HepG2 (cell line): ENCODE results near the gene SND1. TPM values are rescaled to one million over a fixed set of nuclear protein-coding genes. Genes with fewer than 3 reads are reported as not detected.
A peak's percentile ranks its signal among the peaks of the same experiment; 100 is the strongest.

Experiments used
- ATAC-seq: fragments of 200-7000 bp; cut with Tn5 transposase; 3 replicates; pipeline ENCODE4 v1.9.1; 2020; ENCODE audit warnings: mild to moderate bottlenecking, moderate library complexity
- BruUV-seq: library from RNA; stranded (reverse); fragments of 400-500 nt; replicated peaks from 2 replicates; lab custom pipeline; 2021; lab: Mats Ljungman, UMichigan
- CTCF ChIA-PET: fragments of 300-600 bp; formaldehyde crosslinking; extraction: SDS; loops from one replicate; lab custom pipeline; 2021; ENCODE audit warnings: low total read pairs, inconsistent platforms, low intra/inter-chr PET ratio; lab: Yijun Ruan, JAX
- POLR2A ChIA-PET: fragments of 350-600 bp; sonication (Branson Sonifier 250); formaldehyde crosslinking; loops from one replicate; lab custom pipeline; 2020; ENCODE audit warnings: antibody characterized with exemption, inconsistent platforms; lab: Yijun Ruan, JAX
- DNase-seq: peaks from one replicate; pipeline ENCODE4 v3.0.0-alpha.2; 2015; ENCODE audit warnings: low spot score
- FAIRE-seq: peaks from 3 replicates; lab custom pipeline; 2011; peaks lifted over from hg19 to GRCh38; lab: Jason Lieb, UNC
- H2AFZ ChIP-seq: one replicate; pipeline ENCODE4 v1.6.1; 2011; ENCODE audit warnings: low read length, inconsistent platforms
- H3K27ac ChIP-seq: fragments of 300-600 bp; 3 replicates; pipeline ENCODE4 v1.8.0; 2011; ENCODE audit warnings: mixed run types, mild to moderate bottlenecking, mixed read lengths, low read length, inconsistent platforms; ENCODE audit not compliant: insufficient read depth; ENCODE audit errors: extremely low read length
- H3K27me3 ChIP-seq, 2 experiments: fragments of 200-600 bp in 1 of 2; 2 replicates in 1 of 2; 3 replicates in 1 of 2; pipeline versions ENCODE4 v1.6.0 to v1.8.0; 2011; ENCODE audit warnings: low read length in 2 of 2, mild to moderate bottlenecking in 2 of 2, moderate library complexity in 2 of 2, inconsistent platforms in 1 of 2; ENCODE audit not compliant: insufficient read depth in 2 of 2, control insufficient read depth in 1 of 2
- H3K36me3 ChIP-seq, 2 experiments: fragments of 200-600 bp in 1 of 2; replicated peaks in 1 of 2; 2 replicates in 1 of 2; 3 replicates in 1 of 2; pipeline versions ENCODE4 v1.5.1 to v1.8.0; 2011; ENCODE audit warnings: low read length in 2 of 2, inconsistent platforms in 1 of 2; ENCODE audit not compliant: insufficient read depth in 2 of 2, control insufficient read depth in 1 of 2
- H3K4me1 ChIP-seq: 2 replicates; pipeline ENCODE4 v1.5.1; 2012; ENCODE audit warnings: low read length, inconsistent platforms; ENCODE audit not compliant: insufficient read depth
- H3K4me2 ChIP-seq: 2 replicates; pipeline ENCODE4 v1.6.0; 2011; ENCODE audit warnings: low read depth, low read length, inconsistent platforms
- H3K4me3 ChIP-seq, 3 experiments: fragments of 200-600 bp in 1 of 3; sonication (generic), shearing (Covaris generic) in 1 of 3; replicated peaks in 1 of 3; 2 replicates each; pipeline ENCODE4 v1.5.1; 2011 to 2016; ENCODE audit warnings: low read length in 3 of 3, inconsistent platforms in 2 of 3, low read depth in 2 of 3, mild to moderate bottlenecking in 2 of 3, control low read depth in 1 of 3, mixed read lengths in 1 of 3; ENCODE audit not compliant: insufficient read depth in 1 of 3
- H3K79me2 ChIP-seq: one replicate; pipeline ENCODE4 v1.6.1; 2011; ENCODE audit warnings: low read length, inconsistent platforms; ENCODE audit not compliant: insufficient read depth
- H3K9ac ChIP-seq: 2 replicates; pipeline ENCODE4 v1.6.0; 2011; ENCODE audit warnings: mild to moderate bottlenecking, low read depth, low read length, inconsistent platforms; ENCODE audit not compliant: insufficient read depth
- H3K9me3 ChIP-seq: 2 replicates; pipeline ENCODE4 v1.5.1; 2012; ENCODE audit warnings: mild to moderate bottlenecking, low read length
- H4K20me1 ChIP-seq: 2 replicates; pipeline ENCODE4 v1.6.0; 2011; ENCODE audit warnings: inconsistent platforms, mild to moderate bottlenecking, low read length, moderate library complexity; ENCODE audit not compliant: insufficient read depth
- ARID5B ChIP-seq: IDR thresholded peaks from 2 replicates; pipeline ENCODE4 v1.4.0; 2020; ENCODE audit warnings: mild to moderate bottlenecking, missing genetic modification reagents
- ESRRA ChIP-seq: sonication (generic); formaldehyde crosslinking; IDR thresholded peaks from 2 replicates; pipeline ENCODE4 v1.5.1; 2020; ENCODE audit warnings: mild to moderate bottlenecking, low read depth, missing genetic modification reagents
- LCORL ChIP-seq, 2 experiments: fragments of 450-650 bp in 1 of 2; sonication (generic) in 1 of 2; formaldehyde crosslinking in 1 of 2; IDR thresholded peaks; 2 replicates each; pipeline versions ENCODE4 v1.5.0 to v1.6.1; 2017 to 2020; ENCODE audit warnings: antibody characterized with exemption in 1 of 2, missing genetic modification reagents in 1 of 2
- NR2C2 ChIP-seq: sonication (generic); formaldehyde crosslinking; IDR thresholded peaks from 2 replicates; pipeline ENCODE4 v1.4.0; 2020; ENCODE audit warnings: missing genetic modification reagents, mild to moderate bottlenecking, moderate library complexity, borderline replicate concordance
- PATZ1 ChIP-seq: sonication (generic); formaldehyde crosslinking; IDR thresholded peaks from 2 replicates; pipeline ENCODE4 v1.4.0; 2020; ENCODE audit warnings: missing genetic modification reagents
- SOX5 ChIP-seq: IDR thresholded peaks from 2 replicates; pipeline ENCODE4 v1.6.1; 2016; ENCODE audit warnings: borderline replicate concordance
- ZNF672 ChIP-seq: sonication (generic); formaldehyde crosslinking; IDR thresholded peaks from 2 replicates; pipeline ENCODE4 v1.8.1; 2022; ENCODE audit warnings: missing genetic modification reagents
- ZNF720 ChIP-seq: sonication (generic); formaldehyde crosslinking; IDR thresholded peaks from 2 replicates; pipeline ENCODE4 v1.4.0; 2020; ENCODE audit warnings: missing genetic modification reagents
- WGBS: methylation state at CpG from one replicate; pipeline ENCODE4 v1.1.6; 2017; ENCODE audit warnings: low lambda C conversion rate; 5-methylcytosine and 5-hydroxymethylcytosine counted together
- in situ Hi-C: cut with HindIII; loops from 2 replicates; pipeline ENCODE4 v1.10.0; 2017; ENCODE audit warnings: low pct_unique_long_range_greater_than_20kb; ENCODE audit not compliant: extremely low pct_ligation_motif_present
- intact Hi-C: fragments of 100-400 bp; cut with micrococcal nuclease; formaldehyde crosslinking; loops from one replicate; pipeline ENCODE4 v1.10.0; 2022; ENCODE audit not compliant: unreplicated experiment
- polyA plus RNA-seq, 8 experiments: library from polyadenylated mRNA; depleted of rRNA in 3 of 8; stranded (reverse) in 7 of 8; unstranded in 1 of 8; fragments of >200 nt; fragmentation: Illumina TruSeq in 4 of 8; extraction: Trizol in 4 of 8; gene quantifications; 2 replicates each; pipeline versions ENCODE4 v1.2.1 to v1.2.3, GENCODE V29; 2011 to 2016; ENCODE audit warnings: low read depth in 4 of 8, missing spikeins in 1 of 8, mixed read lengths in 1 of 8; ENCODE audit not compliant: insufficient read depth in 1 of 8
- total RNA-seq, 5 experiments: library from RNA; depleted of rRNA; stranded (reverse); fragments of >200 nt; fragmentation: Illumina TruSeq; extraction: Trizol; gene quantifications; 2 replicates each; pipeline ENCODE4 v1.2.3, GENCODE V29; 2016; ENCODE audit warnings: low read depth in 1 of 5
- TF ChIP-seq, protein P1 (sequence below): sonication (generic); formaldehyde crosslinking; IDR thresholded peaks from 2 replicates; pipeline ENCODE4 v1.8.1; 2022; ENCODE audit warnings: mild to moderate bottlenecking, missing genetic modification reagents
- TF ChIP-seq, protein P2 (sequence below): sonication (generic); formaldehyde crosslinking; IDR thresholded peaks from 2 replicates; pipeline ENCODE4 v1.4.0; 2020; ENCODE audit warnings: missing genetic modification reagents
- TF ChIP-seq, protein P3 (sequence below): sonication (generic); formaldehyde crosslinking; IDR thresholded peaks from 2 replicates; pipeline ENCODE4 v1.5.0; 2020; ENCODE audit warnings: mild to moderate bottlenecking, missing genetic modification reagents, borderline replicate concordance

Gene SND1
- total and polyA plus RNA-seq, 2 of the 13 experiments (the other 11 are each of a cell fraction or from before 2014, with no cell fraction given): 110 to 182 TPM

DNA sequence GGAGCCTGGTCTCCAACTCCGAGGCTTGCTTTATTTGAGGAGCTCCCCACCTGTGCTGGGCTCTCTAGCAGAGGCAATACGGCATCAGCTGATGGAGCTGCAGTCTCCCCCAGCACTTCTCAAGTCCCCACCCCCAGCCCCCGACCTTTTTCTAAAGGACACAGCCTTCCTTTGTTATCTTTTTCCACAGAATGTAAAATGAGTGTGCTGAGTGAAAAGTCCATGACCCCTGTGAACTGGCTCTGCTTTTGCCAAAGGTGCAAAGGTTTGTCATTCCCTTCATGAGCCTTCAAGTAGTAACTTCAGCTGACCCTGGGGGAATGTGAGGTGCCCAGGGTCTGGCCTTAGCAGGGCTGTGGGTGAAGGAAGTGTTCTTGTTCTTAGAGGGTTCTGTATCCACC lies 353.8 kb downstream of the SND1 start:
- no TSS peak for BruUV-seq
- WGBS: 7% methylated on average over 2 of the region's 3 CpGs
- no peaks in the 10 kb centered on the region for H3K9me3 ChIP-seq
- H3K27me3 ChIP-seq: no peaks in the 10 kb centered on the region
- DNase-seq (peak; percentile 87), FAIRE-seq (peak; percentile 86), ATAC-seq (peak; percentile 79)
- H3K36me3 ChIP-seq: peaks cover 6 to 29% of the 10 kb centered on the region in 2 experiments; a peak in 3 of 5 replicates
- intact Hi-C loops: loop anchor here (10.0 kb wide), 1 partner anchor 101 kb away; no protein-coding TSS in a partner anchor
- H4K20me1 ChIP-seq: peaks cover 11% of the 10 kb centered on the region
- H3K79me2 ChIP-seq: no peaks in the 10 kb centered on the region
- H3K4me3 ChIP-seq: no peak overlapping the region
- H2AFZ ChIP-seq: no peak overlapping the region
- peak overlapping the region; percentile 45 for H3K4me2 ChIP-seq
- peaks cover 53% of the 10 kb centered on the region for H3K4me1 ChIP-seq
- H3K9ac ChIP-seq: no peak overlapping the region
- in situ Hi-C loops: no loop called here
- H3K27ac ChIP-seq: peak overlapping the region; percentile 50
- CTCF ChIA-PET: no interaction called here
- POLR2A ChIA-PET: interaction anchor here (1.0 kb wide), 2 partner anchors 9 to 338 kb away, joined by 3 to 4 read pairs; partner anchors contain the start of gene RBM28
- TF ChIP-seq LCORL (IDR thresholded peaks at IDR 0.05): no peak
- no peak for TF ChIP-seq LCORL (CRISPR knock-in tag; IDR thresholded peaks at IDR 0.05)
- TF ChIP-seq, protein P1, sequence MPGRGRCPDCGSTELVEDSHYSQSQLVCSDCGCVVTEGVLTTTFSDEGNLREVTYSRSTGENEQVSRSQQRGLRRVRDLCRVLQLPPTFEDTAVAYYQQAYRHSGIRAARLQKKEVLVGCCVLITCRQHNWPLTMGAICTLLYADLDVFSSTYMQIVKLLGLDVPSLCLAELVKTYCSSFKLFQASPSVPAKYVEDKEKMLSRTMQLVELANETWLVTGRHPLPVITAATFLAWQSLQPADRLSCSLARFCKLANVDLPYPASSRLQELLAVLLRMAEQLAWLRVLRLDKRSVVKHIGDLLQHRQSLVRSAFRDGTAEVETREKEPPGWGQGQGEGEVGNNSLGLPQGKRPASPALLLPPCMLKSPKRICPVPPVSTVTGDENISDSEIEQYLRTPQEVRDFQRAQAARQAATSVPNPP (CRISPR knock-in tag): no peak
- no peak for TF ChIP-seq ZNF720 (CRISPR knock-in tag)
- peak; percentile 96 for TF ChIP-seq ESRRA (CRISPR knock-in tag)
- TF ChIP-seq, protein P2, sequence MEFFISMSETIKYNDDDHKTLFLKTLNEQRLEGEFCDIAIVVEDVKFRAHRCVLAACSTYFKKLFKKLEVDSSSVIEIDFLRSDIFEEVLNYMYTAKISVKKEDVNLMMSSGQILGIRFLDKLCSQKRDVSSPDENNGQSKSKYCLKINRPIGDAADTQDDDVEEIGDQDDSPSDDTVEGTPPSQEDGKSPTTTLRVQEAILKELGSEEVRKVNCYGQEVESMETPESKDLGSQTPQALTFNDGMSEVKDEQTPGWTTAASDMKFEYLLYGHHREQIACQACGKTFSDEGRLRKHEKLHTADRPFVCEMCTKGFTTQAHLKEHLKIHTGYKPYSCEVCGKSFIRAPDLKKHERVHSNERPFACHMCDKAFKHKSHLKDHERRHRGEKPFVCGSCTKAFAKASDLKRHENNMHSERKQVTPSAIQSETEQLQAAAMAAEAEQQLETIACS: no peak
- peak; percentile 89 for TF ChIP-seq PATZ1 (CRISPR knock-in tag)
- peak; percentile 56 for TF ChIP-seq ARID5B
- TF ChIP-seq NR2C2 (CRISPR knock-in tag): peak; percentile 66
- TF ChIP-seq, protein P3, sequence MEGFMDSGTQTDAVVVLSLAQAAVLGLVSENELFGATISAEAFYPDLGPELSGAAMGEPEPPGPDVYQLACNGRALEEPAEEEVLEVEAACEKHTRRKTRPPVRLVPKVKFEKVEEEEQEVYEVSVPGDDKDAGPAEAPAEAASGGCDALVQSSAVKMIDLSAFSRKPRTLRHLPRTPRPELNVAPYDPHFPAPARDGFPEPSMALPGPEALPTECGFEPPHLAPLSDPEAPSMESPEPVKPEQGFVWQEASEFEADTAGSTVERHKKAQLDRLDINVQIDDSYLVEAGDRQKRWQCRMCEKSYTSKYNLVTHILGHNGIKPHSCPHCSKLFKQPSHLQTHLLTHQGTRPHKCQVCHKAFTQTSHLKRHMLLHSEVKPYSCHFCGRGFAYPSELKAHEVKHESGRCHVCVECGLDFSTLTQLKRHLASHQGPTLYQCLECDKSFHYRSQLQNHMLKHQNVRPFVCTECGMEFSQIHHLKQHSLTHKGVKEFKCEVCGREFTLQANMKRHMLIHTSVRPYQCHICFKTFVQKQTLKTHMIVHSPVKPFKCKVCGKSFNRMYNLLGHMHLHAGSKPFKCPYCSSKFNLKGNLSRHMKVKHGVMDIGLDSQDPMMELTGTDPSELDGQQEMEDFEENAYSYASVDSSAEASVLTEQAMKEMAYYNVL: peak; percentile 43; the same call in 1 of the 2 replicates
- peak; percentile 80; the same call in 1 of the 2 replicates for TF ChIP-seq SOX5
- TF ChIP-seq ZNF672: 0 out of 2 replicates have a peak, but pooled peaks have one; percentile 27
